ENCODE measurements around the gene OAF. TPM values are rescaled to one million over a fixed set of nuclear protein-coding genes. Genes with fewer than 3 reads are reported as not detected.

OAF gene
- total RNA-seq, 1 experiment from 2014 or later = 32.3 TPM

DNA sequence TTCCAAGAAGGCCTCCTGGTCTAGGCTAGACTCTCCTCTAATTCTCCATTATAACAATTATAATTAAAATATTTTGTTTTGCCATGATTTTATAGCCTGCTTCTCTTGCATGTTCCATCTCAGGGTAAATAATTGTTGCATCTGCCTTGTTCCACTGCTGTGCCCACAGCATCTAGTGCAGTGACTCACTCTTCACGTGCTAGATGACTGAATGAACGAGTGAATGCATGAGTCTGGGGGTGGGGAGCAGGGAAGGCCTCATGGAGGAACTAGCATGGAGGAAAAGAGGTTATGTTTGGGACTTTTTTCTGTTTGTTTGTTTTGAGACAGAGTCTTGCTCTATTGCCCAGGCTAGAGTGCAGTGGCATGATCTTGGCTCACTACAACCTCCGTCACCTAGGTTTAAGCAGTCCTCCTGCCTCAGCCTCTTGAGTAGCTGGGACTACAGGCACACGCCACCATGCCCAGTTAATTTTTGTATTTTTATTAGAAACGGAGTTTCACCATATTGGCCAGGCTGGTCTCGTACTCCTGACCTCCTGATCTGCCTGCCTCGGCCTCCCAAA, 5.2 kb upstream of the OAF start:
- ChIA-PET POLR2A (no interaction called here), RAD21 (ENCODE audit: low non-redundant PET in 1 of 2, low total read pairs in 2 of 2, uncharacterized antibody in 2 of 2, unreplicated experiment in 2 of 2) (no interaction called here), CTCF (no interaction called here)
- Histone ChIP-seq H3K9ac (ENCODE audit: low read length) (no peak overlapping the region), H3K27me3 (ENCODE audit: insufficient read depth, low read length) (no peaks in the 10 kb centered on the region), H3K9me2 (ENCODE audit: insufficient read depth) (no peaks in the 10 kb centered on the region), H4K20me1 (ENCODE audit: insufficient read depth) (no peaks in the 10 kb centered on the region), H3K4me2 (ENCODE audit: low read length) (no peak overlapping the region; the same call in 1 of the 2 replicates), H3K4me3 (replicated peaks in 1 of 2; ENCODE audit: low read depth in 1 of 2, low read length in 2 of 2) (no peak overlapping the region), H3K4me1 (ENCODE audit: control insufficient read depth in 1 of 2, insufficient read depth in 2 of 2, low read length in 2 of 2) (peaks cover 10 to 39% of the 10 kb centered on the region in 2 experiments), H3K36me3 (ENCODE audit: control insufficient read depth in 1 of 2, insufficient read depth in 2 of 2, low read length in 2 of 2) (no peaks in the 10 kb centered on the region), H3K79me2 (ENCODE audit: insufficient read depth, low read length) (no peaks in the 10 kb centered on the region), H3K27ac (ENCODE audit: low read depth, low read length) (no peak overlapping the region), H3K9me3 (ENCODE audit: control insufficient read depth in 1 of 2, insufficient read depth in 1 of 2, low read depth in 1 of 2, low read length in 2 of 2) (no peaks in the 10 kb centered on the region), H2AFZ (ENCODE audit: low read depth, low read length, poor library complexity, severe bottlenecking) (no peak overlapping the region)
- intact Hi-C loops (cut with micrococcal nuclease) = no loop called here
- ATAC-seq (no peak), DNase-seq (ENCODE audit: low read depth, low spot score) (no peak)
- no peak for TF ChIP-seq ZNF274 (IDR thresholded peaks at IDR 0.05; ENCODE audit: low read depth, low read length)
- TF ChIP-seq FOSL1 (IDR thresholded peaks at IDR 0.05; ENCODE audit: low read depth) = no peak
- TF ChIP-seq, protein P1, sequence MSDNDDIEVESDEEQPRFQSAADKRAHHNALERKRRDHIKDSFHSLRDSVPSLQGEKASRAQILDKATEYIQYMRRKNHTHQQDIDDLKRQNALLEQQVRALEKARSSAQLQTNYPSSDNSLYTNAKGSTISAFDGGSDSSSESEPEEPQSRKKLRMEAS (IDR thresholded peaks at IDR 0.05) = no peak
- TF ChIP-seq POLR2AphosphoS5 (IDR thresholded peaks at IDR 0.05; ENCODE audit: low read depth, low read length) = no peak
- no peak for TF ChIP-seq SIN3A (IDR thresholded peaks at IDR 0.05; ENCODE audit: low read depth)
- TF ChIP-seq, protein P2, sequence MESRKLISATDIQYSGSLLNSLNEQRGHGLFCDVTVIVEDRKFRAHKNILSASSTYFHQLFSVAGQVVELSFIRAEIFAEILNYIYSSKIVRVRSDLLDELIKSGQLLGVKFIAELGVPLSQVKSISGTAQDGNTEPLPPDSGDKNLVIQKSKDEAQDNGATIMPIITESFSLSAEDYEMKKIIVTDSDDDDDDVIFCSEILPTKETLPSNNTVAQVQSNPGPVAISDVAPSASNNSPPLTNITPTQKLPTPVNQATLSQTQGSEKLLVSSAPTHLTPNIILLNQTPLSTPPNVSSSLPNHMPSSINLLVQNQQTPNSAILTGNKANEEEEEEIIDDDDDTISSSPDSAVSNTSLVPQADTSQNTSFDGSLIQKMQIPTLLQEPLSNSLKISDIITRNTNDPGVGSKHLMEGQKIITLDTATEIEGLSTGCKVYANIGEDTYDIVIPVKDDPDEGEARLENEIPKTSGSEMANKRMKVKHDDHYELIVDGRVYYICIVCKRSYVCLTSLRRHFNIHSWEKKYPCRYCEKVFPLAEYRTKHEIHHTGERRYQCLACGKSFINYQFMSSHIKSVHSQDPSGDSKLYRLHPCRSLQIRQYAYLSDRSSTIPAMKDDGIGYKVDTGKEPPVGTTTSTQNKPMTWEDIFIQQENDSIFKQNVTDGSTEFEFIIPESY (IDR thresholded peaks at IDR 0.05; ENCODE audit: extremely low read depth, insufficient replicate concordance, low read length) = no peak
- TF ChIP-seq POLR2A (IDR thresholded peaks at IDR 0.05; ENCODE audit: borderline replicate concordance, extremely low read depth, insufficient read depth, insufficient read length) = no peak
- no TSS peak for BruUV-seq (replicated peaks)

DNA sequence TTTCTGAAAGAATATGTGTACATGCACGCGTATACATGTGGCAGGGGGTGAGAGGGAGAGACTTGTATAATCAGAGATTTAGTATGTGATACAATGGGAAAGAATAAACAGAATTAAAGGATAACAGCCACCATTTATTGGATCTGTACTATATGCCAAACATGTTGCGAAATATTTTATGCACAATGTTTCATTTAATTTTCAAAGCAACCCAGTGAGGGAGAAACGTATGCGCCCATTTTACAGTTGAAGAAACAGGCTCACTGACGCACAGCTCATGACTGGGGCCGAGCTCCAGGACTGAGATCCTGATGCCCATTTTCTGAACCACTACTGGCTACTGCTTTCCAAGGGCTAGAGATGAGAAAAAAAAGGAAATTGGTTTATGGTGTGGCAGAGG, 3.3 kb upstream of the OAF start:
- no peaks in the 10 kb centered on the region for H3K9me3 ChIP-seq (ENCODE audit: control insufficient read depth in 1 of 2, insufficient read depth in 1 of 2, low read depth in 1 of 2, low read length in 2 of 2)
- H3K79me2 ChIP-seq (ENCODE audit: insufficient read depth, low read length) = peaks cover 6% of the 10 kb centered on the region; the same call in 1 of the 2 replicates
- peaks cover 13 to 44% of the 10 kb centered on the region in 2 experiments for H3K4me1 ChIP-seq (ENCODE audit: control insufficient read depth in 1 of 2, insufficient read depth in 2 of 2, low read length in 2 of 2)
- no peak overlapping the region for H3K9ac ChIP-seq (ENCODE audit: low read length)
- BruUV-seq (replicated peaks) = no TSS peak
- no peaks in the 10 kb centered on the region for H3K27me3 ChIP-seq (ENCODE audit: insufficient read depth, low read length)
- ATAC-seq (no peak), DNase-seq (ENCODE audit: low read depth, low spot score) (no peak)
- no peaks in the 10 kb centered on the region for H3K9me2 ChIP-seq (ENCODE audit: insufficient read depth)
- CTCF ChIA-PET = no interaction called here
- no peaks in the 10 kb centered on the region for H4K20me1 ChIP-seq (ENCODE audit: insufficient read depth)
- intact Hi-C loops (cut with micrococcal nuclease) = no loop called here
- no peak overlapping the region for H3K27ac ChIP-seq (ENCODE audit: low read depth, low read length)
- no peak overlapping the region for H2AFZ ChIP-seq (ENCODE audit: low read depth, low read length, poor library complexity, severe bottlenecking)
- no peak overlapping the region for H3K4me2 ChIP-seq (ENCODE audit: low read length)
- no peaks in the 10 kb centered on the region for H3K36me3 ChIP-seq (ENCODE audit: control insufficient read depth in 1 of 2, insufficient read depth in 2 of 2, low read length in 2 of 2)
- POLR2A ChIA-PET = no interaction called here
- no peak overlapping the region for H3K4me3 ChIP-seq (replicated peaks in 1 of 2; ENCODE audit: low read depth in 1 of 2, low read length in 2 of 2)
- RAD21 ChIA-PET (ENCODE audit: low non-redundant PET in 1 of 2, low total read pairs in 2 of 2, uncharacterized antibody in 2 of 2, unreplicated experiment in 2 of 2) = no interaction called here
- TF ChIP-seq POLR2AphosphoS5 (IDR thresholded peaks at IDR 0.05; ENCODE audit: low read depth, low read length) (no peak), SIN3A (IDR thresholded peaks at IDR 0.05; ENCODE audit: low read depth) (no peak), ELF1 (IDR thresholded peaks at IDR 0.05; ENCODE audit: borderline replicate concordance, low read depth) (no peak), TCF7L2 (IDR thresholded peaks at IDR 0.05; ENCODE audit: borderline replicate concordance, extremely low read depth, insufficient read depth, insufficient read length) (no peak), EZH2 (IDR thresholded peaks at IDR 0.05) (no peak), CEBPB (IDR thresholded peaks at IDR 0.05; ENCODE audit: low read depth) (no peak), RAD21 (IDR thresholded peaks at IDR 0.05; ENCODE audit: low read depth) (no peak), SRF (IDR thresholded peaks at IDR 0.05; ENCODE audit: low read depth) (no peak), ZFX (IDR thresholded peaks at IDR 0.05) (no peak), FOSL1 (IDR thresholded peaks at IDR 0.05; ENCODE audit: low read depth) (no peak), EGR1 (IDR thresholded peaks at IDR 0.05; ENCODE audit: low read depth) (no peak), ZNF274 (IDR thresholded peaks at IDR 0.05; ENCODE audit: low read depth, low read length) (no peak)
- TF ChIP-seq, protein P3, sequence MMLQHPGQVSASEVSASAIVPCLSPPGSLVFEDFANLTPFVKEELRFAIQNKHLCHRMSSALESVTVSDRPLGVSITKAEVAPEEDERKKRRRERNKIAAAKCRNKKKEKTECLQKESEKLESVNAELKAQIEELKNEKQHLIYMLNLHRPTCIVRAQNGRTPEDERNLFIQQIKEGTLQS (IDR thresholded peaks at IDR 0.05) = no peak
- TF ChIP-seq, protein P4, sequence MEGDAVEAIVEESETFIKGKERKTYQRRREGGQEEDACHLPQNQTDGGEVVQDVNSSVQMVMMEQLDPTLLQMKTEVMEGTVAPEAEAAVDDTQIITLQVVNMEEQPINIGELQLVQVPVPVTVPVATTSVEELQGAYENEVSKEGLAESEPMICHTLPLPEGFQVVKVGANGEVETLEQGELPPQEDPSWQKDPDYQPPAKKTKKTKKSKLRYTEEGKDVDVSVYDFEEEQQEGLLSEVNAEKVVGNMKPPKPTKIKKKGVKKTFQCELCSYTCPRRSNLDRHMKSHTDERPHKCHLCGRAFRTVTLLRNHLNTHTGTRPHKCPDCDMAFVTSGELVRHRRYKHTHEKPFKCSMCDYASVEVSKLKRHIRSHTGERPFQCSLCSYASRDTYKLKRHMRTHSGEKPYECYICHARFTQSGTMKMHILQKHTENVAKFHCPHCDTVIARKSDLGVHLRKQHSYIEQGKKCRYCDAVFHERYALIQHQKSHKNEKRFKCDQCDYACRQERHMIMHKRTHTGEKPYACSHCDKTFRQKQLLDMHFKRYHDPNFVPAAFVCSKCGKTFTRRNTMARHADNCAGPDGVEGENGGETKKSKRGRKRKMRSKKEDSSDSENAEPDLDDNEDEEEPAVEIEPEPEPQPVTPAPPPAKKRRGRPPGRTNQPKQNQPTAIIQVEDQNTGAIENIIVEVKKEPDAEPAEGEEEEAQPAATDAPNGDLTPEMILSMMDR (IDR thresholded peaks at IDR 0.05 in 2 of 3, conservative IDR thresholded peaks at IDR 0.05 in 1 of 3; ENCODE audit: borderline replicate concordance in 1 of 3, insufficient read depth in 1 of 3, low read depth in 2 of 3, low read length in 2 of 3) = no peak

Data from HCT116 (cell line).